WTC11 (cell line): ENCODE measurements around the gene IRF2.

Source experiments
- CTCF ChIP-seq: fragments of 200-600 bp; IDR thresholded peaks from 2 replicates; pipeline ENCODE4 v1.8.0; 2022; ENCODE audit warnings: antibody characterized with exemption
- E2F5 ChIP-seq: sonication (generic); formaldehyde crosslinking; IDR thresholded peaks from 2 replicates; pipeline ENCODE4 v1.8.1; 2022; ENCODE audit warnings: mild to moderate bottlenecking, moderate library complexity, missing genetic modification reagents
- SOX15 ChIP-seq: fragments of 250-450 bp; sonication (Bioruptor Pico); IDR thresholded peaks from 2 replicates; pipeline ENCODE4 v1.9.0; 2021; ENCODE audit warnings: mild to moderate bottlenecking
- TCF7 ChIP-seq: sonication (generic); formaldehyde crosslinking; IDR thresholded peaks from 2 replicates; pipeline ENCODE4 v1.8.0; 2022; ENCODE audit warnings: mild to moderate bottlenecking, low read depth, missing genetic modification reagents, moderate library complexity
- ZNF263 ChIP-seq: sonication (generic); formaldehyde crosslinking; IDR thresholded peaks from 2 replicates; pipeline ENCODE4 v1.8.1; 2022; ENCODE audit warnings: low read depth, mild to moderate bottlenecking, moderate library complexity, missing genetic modification reagents

GRCh38 chr4:184485279-184485678 is 10.9 kb upstream of the IRF2 start:
- TF ChIP-seq CTCF (no peak), SOX15 (CRISPR knock-in tag) (no peak), TCF7 (CRISPR knock-in tag) (no peak), E2F5 (CRISPR knock-in tag) (no peak), ZNF263 (no peak)
